ENCODE measurements around the gene ATM. TPM values are rescaled to one million over a fixed set of nuclear protein-coding genes. Genes with fewer than 3 reads are reported as not detected.

The ATM gene
- total and polyA plus RNA-seq, 10 of the 15 experiments (the other 5 are each of a cell fraction or from before 2014, with no cell fraction given): 10.0 to 91.5 (median 40.2) TPM

GRCh38 chr11:108237058-108237481 lies 14.2 kb downstream of the ATM start (continued):
- TF ChIP-seq, protein P1, sequence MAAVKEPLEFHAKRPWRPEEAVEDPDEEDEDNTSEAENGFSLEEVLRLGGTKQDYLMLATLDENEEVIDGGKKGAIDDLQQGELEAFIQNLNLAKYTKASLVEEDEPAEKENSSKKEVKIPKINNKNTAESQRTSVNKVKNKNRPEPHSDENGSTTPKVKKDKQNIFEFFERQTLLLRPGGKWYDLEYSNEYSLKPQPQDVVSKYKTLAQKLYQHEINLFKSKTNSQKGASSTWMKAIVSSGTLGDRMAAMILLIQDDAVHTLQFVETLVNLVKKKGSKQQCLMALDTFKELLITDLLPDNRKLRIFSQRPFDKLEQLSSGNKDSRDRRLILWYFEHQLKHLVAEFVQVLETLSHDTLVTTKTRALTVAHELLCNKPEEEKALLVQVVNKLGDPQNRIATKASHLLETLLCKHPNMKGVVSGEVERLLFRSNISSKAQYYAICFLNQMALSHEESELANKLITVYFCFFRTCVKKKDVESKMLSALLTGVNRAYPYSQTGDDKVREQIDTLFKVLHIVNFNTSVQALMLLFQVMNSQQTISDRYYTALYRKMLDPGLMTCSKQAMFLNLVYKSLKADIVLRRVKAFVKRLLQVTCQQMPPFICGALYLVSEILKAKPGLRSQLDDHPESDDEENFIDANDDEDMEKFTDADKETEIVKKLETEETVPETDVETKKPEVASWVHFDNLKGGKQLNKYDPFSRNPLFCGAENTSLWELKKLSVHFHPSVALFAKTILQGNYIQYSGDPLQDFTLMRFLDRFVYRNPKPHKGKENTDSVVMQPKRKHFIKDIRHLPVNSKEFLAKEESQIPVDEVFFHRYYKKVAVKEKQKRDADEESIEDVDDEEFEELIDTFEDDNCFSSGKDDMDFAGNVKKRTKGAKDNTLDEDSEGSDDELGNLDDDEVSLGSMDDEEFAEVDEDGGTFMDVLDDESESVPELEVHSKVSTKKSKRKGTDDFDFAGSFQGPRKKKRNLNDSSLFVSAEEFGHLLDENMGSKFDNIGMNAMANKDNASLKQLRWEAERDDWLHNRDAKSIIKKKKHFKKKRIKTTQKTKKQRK (IDR thresholded peaks at IDR 0.05; ENCODE audit: low read depth, low read length): no peak
- TF ChIP-seq, protein P2, sequence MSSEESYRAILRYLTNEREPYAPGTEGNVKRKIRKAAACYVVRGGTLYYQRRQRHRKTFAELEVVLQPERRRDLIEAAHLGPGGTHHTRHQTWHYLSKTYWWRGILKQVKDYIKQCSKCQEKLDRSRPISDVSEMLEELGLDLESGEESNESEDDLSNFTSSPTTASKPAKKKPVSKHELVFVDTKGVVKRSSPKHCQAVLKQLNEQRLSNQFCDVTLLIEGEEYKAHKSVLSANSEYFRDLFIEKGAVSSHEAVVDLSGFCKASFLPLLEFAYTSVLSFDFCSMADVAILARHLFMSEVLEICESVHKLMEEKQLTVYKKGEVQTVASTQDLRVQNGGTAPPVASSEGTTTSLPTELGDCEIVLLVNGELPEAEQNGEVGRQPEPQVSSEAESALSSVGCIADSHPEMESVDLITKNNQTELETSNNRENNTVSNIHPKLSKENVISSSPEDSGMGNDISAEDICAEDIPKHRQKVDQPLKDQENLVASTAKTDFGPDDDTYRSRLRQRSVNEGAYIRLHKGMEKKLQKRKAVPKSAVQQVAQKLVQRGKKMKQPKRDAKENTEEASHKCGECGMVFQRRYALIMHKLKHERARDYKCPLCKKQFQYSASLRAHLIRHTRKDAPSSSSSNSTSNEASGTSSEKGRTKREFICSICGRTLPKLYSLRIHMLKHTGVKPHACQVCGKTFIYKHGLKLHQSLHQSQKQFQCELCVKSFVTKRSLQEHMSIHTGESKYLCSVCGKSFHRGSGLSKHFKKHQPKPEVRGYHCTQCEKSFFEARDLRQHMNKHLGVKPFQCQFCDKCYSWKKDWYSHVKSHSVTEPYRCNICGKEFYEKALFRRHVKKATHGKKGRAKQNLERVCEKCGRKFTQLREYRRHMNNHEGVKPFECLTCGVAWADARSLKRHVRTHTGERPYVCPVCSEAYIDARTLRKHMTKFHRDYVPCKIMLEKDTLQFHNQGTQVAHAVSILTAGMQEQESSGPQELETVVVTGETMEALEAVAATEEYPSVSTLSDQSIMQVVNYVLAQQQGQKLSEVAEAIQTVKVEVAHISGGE (CRISPR knock-in tag; IDR thresholded peaks at IDR 0.05): no peak
- TF ChIP-seq SREBF2 (IDR thresholded peaks at IDR 0.05; ENCODE audit: low read length) (no peak), MEF2A (IDR thresholded peaks at IDR 0.05; ENCODE audit: insufficient read depth, low read depth, low read length) (0 out of 2 replicates have a peak, but pooled peaks have one; percentile 28), DPF2 (IDR thresholded peaks at IDR 0.05) (no peak), BACH1 (IDR thresholded peaks at IDR 0.05; ENCODE audit: borderline replicate concordance) (0 out of 2 replicates have a peak, but pooled peaks have one; percentile 5), TAF1 (IDR thresholded peaks at IDR 0.05; ENCODE audit: borderline replicate concordance, low read depth, low read length) (no peak), CREB1 (IDR thresholded peaks at IDR 0.05; ENCODE audit: low read depth) (no peak), HSF1 (IDR thresholded peaks at IDR 0.05; ENCODE audit: low read depth, low read length) (no peak), CBX3 (IDR thresholded peaks at IDR 0.05; ENCODE audit: borderline replicate concordance, low read depth) (no peak)
- TF ChIP-seq, protein P3, sequence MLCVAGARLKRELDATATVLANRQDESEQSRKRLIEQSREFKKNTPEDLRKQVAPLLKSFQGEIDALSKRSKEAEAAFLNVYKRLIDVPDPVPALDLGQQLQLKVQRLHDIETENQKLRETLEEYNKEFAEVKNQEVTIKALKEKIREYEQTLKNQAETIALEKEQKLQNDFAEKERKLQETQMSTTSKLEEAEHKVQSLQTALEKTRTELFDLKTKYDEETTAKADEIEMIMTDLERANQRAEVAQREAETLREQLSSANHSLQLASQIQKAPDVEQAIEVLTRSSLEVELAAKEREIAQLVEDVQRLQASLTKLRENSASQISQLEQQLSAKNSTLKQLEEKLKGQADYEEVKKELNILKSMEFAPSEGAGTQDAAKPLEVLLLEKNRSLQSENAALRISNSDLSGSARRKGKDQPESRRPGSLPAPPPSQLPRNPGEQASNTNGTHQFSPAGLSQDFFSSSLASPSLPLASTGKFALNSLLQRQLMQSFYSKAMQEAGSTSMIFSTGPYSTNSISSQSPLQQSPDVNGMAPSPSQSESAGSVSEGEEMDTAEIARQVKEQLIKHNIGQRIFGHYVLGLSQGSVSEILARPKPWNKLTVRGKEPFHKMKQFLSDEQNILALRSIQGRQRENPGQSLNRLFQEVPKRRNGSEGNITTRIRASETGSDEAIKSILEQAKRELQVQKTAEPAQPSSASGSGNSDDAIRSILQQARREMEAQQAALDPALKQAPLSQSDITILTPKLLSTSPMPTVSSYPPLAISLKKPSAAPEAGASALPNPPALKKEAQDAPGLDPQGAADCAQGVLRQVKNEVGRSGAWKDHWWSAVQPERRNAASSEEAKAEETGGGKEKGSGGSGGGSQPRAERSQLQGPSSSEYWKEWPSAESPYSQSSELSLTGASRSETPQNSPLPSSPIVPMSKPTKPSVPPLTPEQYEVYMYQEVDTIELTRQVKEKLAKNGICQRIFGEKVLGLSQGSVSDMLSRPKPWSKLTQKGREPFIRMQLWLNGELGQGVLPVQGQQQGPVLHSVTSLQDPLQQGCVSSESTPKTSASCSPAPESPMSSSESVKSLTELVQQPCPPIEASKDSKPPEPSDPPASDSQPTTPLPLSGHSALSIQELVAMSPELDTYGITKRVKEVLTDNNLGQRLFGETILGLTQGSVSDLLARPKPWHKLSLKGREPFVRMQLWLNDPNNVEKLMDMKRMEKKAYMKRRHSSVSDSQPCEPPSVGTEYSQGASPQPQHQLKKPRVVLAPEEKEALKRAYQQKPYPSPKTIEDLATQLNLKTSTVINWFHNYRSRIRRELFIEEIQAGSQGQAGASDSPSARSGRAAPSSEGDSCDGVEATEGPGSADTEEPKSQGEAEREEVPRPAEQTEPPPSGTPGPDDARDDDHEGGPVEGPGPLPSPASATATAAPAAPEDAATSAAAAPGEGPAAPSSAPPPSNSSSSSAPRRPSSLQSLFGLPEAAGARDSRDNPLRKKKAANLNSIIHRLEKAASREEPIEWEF (IDR thresholded peaks at IDR 0.05; ENCODE audit: insufficient replicate concordance, low read depth, low read length): no peak
- TF ChIP-seq, protein P4, sequence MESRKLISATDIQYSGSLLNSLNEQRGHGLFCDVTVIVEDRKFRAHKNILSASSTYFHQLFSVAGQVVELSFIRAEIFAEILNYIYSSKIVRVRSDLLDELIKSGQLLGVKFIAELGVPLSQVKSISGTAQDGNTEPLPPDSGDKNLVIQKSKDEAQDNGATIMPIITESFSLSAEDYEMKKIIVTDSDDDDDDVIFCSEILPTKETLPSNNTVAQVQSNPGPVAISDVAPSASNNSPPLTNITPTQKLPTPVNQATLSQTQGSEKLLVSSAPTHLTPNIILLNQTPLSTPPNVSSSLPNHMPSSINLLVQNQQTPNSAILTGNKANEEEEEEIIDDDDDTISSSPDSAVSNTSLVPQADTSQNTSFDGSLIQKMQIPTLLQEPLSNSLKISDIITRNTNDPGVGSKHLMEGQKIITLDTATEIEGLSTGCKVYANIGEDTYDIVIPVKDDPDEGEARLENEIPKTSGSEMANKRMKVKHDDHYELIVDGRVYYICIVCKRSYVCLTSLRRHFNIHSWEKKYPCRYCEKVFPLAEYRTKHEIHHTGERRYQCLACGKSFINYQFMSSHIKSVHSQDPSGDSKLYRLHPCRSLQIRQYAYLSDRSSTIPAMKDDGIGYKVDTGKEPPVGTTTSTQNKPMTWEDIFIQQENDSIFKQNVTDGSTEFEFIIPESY (IDR thresholded peaks at IDR 0.05): no peak

Measured in GM12878 (cell line).